ENCODE measurements around the gene FEZ2.

Gene FEZ2

DNA sequence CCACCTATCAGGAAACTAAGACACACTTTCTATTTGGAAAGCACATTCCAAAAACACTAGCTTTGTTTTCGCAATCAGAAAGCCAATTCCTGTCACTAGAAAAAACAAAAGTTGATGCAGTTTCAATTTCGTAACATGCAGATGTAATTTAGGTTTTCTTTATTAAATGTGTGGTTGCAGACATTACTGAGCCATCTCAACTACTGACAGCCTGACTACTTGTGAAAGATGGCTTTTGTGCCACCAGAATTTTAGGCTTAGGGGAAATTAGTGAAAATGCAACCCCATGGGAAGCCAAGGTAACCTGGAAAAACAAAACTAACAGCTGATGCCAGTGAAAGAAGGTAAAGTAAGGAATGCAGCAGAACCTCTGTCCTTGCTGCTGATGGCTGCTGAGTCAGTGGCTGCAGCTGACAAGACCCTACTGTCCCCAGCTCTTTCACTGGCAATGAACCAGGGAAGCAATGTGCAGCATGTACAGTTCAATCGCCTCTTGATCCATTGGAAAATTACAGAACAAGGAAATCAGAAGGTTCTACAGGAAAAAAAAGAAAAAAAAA is 34.9 kb downstream of the FEZ2 start:
- DNase-seq: peak in 17 of 56 donors; percentile 3 to 58 (median 30)

DNA sequence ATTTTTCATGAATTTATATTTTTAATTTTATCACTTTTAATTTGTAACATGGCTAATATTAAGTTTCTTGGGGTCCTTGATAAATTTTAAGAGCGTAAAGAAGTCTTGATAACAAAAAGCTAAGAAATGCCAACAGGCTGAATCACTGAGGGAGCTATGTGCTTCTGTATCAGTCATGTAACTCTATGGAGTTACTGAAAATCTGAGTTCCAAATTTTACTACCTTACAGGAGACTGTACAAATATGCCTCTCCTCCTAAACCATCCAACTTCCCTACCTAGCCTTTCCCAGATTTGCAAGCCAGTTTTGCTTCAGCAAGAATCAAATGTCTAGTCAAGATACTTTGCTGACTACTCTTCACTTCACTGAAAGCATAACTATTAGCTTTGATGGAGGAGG is 35.7 kb downstream of the FEZ2 start:
- DNase-seq: no peak

DNA sequence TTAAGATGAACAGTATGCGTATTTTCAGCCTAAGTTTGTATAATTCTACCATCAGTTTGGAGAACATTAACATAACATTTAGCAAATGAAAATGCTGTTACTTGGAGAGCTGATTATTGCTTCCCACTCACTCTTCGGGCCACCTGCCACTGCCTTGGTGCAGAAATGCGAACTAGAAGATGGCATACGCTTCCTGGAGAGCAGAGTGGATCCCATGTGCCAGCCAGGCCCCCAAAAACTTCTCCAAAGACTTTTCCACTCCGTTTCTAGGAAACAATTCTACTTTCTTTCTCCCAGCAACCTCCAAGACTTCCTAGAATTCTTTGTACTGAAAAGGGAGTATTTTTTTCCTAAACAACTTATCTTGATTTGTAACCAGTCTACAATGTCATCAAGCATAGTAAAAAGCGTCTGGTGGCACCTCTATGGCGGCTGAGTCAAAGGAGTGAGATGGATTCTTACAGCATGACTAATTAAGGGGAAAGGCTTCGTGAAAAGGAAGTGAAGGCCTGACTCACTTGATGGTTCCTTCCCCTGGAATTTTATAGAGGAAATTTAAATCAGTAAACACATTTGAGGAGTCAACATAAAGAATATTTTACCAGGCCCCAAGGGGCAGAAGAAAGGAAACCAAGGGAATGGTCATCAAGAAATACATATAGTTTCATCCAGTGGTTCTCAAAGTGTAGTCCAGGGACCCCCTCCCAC is 36.6 kb downstream of the FEZ2 start:
- DNase-seq: peak in 11 of 56 donors; percentile 2 to 42 (median 17)

GRCh38 chr2:36560726-36561125 is 37.2 kb downstream of the FEZ2 start:
- no peak for DNase-seq

- DNase-seq: no peak
Measured at GRCh38 chr2:36559221-36559942, 38.6 kb downstream of the FEZ2 start.

DNA sequence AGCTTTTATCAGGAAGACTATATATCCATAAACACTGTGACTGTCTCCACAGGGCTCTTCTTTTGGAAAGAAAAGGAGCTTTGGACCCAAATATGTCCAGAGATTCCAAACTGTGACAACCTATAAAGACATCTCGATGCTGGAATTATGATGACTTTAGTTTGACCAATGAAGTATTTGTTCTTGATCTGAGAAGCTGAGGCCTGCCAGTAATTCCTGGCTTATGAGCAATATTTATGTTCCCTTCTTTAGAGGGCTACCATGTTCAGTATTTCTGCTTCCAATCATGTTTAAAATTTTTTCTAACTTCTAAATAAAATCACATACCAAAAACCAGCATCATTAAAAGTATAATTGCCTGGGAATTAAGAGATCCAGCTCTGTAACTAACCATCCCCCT is 41.1 kb downstream of the FEZ2 start:
- no peak for DNase-seq

GRCh38 chr2:36555789-36556188 is 42.2 kb downstream of the FEZ2 start:
- no peak for DNase-seq

GRCh38 chr2:36554531-36554930 is 43.4 kb downstream of the FEZ2 start:
- no peak for DNase-seq

GRCh38 chr2:36553683-36554082 is 44.3 kb downstream of the FEZ2 start:
- DNase-seq: peak in 2 of 56 donors; percentile 12 to 13

DNA sequence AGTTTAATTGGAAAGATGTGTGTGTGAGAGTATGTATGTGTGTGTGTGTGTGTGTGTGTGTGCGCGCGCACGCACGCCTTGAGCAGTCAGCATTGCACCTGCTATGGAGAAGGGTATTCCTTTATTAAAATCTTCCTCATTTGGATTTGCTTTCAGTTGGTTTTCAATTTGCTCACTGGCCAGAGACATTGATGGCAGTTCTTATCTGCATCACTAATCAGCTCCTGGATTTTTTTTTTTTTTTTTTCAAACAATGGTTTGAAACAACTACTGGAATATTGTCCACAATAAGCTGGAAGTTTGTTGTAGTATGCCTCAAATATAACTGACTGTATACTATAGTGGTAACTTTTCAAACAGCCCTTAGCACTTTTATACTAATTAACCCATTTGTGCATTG is 48.0 kb downstream of the FEZ2 start:
- DNase-seq: no peak

DNA sequence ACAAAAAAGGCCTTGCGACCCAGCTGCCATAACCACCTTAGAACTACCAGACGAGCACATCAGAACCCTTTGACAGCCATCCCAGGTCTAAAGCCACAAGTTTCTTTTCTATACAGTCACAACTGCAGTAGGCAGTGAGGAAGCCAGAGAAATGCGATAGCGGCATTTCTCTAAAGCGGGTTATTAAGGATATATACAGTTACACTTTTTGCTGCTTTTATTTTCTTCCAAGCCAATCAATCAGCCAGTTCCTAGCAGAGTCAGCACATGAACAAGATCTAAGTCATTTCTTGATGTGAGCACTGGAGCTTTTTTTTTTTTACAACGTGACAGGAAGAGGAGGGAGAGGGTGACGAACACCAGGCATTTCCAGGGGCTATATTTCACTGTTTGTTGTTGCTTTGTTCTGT is 48.8 kb downstream of the FEZ2 start:
- DNase-seq: no peak

- DNase-seq: no peak
Measured at GRCh38 chr2:36547906-36548305, 50.1 kb downstream of the FEZ2 start.

DNA sequence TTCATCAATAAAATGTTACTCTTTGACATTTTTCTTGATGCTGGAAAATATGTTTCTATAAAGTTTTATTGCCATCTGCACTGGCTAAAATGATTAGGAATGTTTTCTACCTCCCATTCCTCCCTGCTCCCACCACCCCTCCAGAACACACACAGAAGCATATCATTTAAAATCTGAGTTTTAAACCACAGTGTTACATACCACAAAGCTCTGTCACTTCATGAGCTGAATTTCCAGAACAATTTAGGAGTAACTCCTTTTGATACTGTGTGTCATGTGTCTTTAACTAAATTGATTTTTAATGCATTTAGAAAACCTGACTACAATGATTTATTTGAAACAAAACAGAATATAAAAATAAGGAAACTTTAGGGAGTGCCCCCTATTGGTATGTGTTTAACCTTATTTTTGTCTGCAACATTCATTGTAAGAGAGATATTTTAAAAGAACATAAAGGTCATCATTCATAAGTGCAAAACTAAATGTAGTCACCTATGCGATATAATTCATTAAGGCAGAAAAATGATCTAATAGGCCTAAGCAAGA is 52.0 kb downstream of the FEZ2 start:
- no peak for DNase-seq

- no peak for DNase-seq
Measured at GRCh38 chr2:36544638-36545338, 53.2 kb downstream of the FEZ2 start.

- no peak for DNase-seq
Measured at GRCh38 chr2:36541891-36542595, 55.9 kb downstream of the FEZ2 start.

DNA sequence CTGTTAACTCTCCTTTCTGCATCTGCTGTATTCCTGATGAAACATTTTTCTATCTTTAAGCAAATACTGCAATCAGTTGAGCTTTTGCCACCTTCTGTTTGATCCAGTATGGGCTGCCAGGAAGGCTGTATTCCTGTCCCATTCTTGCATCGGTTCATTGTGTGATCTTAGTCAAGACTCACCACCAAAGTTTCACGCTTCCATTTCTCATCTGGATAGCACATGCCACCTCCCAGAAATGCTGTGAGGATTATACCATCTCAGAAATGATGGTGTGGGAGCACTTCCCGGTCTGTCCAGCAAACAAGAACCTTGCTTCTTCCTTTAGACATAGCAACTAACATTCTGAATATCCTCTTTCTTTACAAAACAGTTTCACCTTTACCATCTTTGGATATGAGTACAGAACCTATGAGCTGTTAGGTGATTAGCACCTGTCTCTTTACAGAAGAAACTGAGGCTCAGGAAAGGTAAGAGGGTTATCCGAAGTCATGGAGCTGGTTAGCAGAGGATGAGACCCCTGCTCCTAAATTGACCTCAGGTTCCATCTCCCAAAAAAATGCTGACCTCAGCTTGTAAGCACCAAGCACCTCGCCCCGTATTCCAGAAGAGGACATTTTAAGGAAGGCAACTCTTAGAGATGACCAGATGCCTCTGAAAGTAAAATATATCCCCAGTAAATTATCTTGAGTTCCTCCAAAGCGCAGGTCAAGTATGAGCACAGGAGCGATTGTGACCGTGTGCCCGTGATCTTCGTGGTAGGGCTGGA is 56.8 kb downstream of the FEZ2 start:
- DNase-seq: no peak

DNA sequence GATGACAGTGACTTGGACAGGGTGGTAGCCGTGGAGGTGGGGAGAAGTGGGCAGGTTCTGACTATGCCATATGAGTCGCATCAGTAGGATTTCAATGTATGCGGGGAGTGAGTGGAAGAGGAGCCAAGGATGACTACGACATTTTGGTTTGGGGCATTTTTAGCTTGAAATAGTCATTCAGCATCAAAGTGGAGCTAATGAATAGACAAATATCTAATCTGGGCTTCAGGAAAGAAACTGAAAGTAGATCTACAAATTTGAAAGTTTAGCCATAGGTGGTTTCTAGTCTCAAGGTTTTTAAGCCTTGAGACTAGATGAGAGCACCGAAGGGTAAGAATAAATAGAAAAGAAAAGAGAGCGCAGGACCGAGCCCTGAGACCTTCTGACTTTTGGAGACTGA is 58.3 kb downstream of the FEZ2 start:
- no peak for DNase-seq

DNA sequence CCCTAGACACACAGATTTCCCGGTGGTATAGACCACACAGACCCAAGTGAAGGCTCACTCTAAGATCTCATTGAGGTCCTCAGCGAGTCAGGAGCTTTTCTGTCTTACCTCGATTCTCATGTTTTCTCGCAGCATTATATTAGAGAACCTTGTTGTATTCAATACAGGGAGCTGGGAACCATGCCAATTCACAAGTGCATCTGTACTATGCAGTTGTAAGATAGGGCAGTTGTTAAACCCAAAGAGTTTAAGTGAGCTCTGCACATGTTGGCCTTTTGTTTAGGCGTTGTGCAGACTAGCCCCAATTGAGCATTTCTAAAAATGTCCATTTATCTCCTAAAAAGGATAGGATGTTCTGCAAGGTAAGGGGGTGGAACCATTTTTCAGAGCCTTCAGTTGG is 59.6 kb downstream of the FEZ2 start:
- DNase-seq: peak in 2 of 56 donors; percentile 14 to 19

- no peak for DNase-seq
Measured at GRCh38 chr2:36536776-36537175, 61.2 kb downstream of the FEZ2 start.

DNA sequence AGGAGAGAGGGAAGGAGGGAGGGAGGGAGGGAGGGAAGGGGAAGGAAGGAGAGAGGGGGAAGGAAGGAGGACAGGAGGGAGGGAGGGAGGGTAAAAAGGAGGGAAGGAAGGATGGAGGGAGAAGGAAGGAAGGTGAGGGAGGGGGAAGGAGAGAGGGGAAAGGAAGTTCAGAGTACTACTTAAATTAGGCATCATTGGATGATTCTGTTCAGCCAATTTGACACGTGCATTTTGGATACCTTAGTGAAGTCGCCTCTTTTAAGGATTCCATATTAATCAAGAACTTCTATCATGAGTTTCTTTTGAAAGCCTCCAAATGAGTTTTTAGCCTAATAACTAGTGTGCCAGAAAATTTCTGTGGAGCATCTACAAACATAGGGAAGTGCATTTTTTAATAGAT is 62.9 kb downstream of the FEZ2 start:
- no peak for DNase-seq
